Tibial nerve (tissue), 4 donors: ENCODE results near the gene NSA2.
"Not testable (repeated sequence)": the region's sequence is repeated elsewhere in the genome, so short reads cannot be mapped to it uniquely, and the experiment has no call there.

Experiments
- EP300 ChIP-seq, 2 donors: sonication (generic); formaldehyde crosslinking; IDR thresholded peaks; one replicate each; pipeline ENCODE4 v1.6.1; 2017; ENCODE audit warnings: antibody characterized with exemption in 2 of 2, mild to moderate bottlenecking in 1 of 2
- POLR2A ChIP-seq, 2 donors: fragments of 450-650 bp; IDR thresholded peaks; one replicate each; pipeline ENCODE4 v1.6.1; 2017; ENCODE audit warnings: antibody characterized with exemption in 2 of 2, mild to moderate bottlenecking in 2 of 2, moderate library complexity in 2 of 2
- TF ChIP-seq, protein P1 (sequence below), 5 experiments: fragments of 200-600 bp in 3 of 5; fragments of 450-650 bp in 2 of 5; sonication (generic) in 3 of 5; IDR thresholded peaks; one replicate each; pipeline ENCODE4 v1.5.1; 2016 to 2019; ENCODE audit warnings: antibody characterized with exemption in 5 of 5, mild to moderate bottlenecking in 3 of 5, moderate library complexity in 2 of 5

DNA sequence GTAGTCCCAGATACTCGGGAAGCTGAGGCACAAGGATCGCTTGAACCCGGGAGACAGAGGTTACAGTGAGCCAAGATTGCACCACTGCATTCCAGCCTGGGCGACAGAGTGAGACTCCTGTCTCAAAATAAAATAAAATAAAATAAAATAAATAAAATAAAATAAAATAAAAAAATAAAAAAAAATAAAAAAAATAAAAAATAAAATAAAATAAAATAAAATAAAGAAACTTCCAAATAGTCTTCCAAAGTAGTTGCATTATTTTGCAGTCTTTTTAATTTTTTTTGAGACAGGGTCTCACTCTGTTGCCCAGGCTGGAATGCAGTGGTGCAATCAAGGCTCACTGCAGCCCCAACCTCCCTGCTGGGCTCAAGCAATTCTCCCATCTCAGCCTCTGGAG is 18.3 kb upstream of the NSA2 start:
- not testable (repeated sequence) for TF ChIP-seq EP300, POLR2A (IDR thresholded peaks at IDR 0.05)
- TF ChIP-seq, protein P1, sequence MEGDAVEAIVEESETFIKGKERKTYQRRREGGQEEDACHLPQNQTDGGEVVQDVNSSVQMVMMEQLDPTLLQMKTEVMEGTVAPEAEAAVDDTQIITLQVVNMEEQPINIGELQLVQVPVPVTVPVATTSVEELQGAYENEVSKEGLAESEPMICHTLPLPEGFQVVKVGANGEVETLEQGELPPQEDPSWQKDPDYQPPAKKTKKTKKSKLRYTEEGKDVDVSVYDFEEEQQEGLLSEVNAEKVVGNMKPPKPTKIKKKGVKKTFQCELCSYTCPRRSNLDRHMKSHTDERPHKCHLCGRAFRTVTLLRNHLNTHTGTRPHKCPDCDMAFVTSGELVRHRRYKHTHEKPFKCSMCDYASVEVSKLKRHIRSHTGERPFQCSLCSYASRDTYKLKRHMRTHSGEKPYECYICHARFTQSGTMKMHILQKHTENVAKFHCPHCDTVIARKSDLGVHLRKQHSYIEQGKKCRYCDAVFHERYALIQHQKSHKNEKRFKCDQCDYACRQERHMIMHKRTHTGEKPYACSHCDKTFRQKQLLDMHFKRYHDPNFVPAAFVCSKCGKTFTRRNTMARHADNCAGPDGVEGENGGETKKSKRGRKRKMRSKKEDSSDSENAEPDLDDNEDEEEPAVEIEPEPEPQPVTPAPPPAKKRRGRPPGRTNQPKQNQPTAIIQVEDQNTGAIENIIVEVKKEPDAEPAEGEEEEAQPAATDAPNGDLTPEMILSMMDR (IDR thresholded peaks at IDR 0.05) = not testable (repeated sequence)
